ENCODE results near the gene PPP2R1A.

- TF ChIP-seq ZNF274 (IDR thresholded peaks at IDR 0.05; ENCODE audit: low read depth, low read length) (no peak), YY1 (IDR thresholded peaks at IDR 0.05; ENCODE audit: insufficient read depth, insufficient read length) (no peak), SUZ12 (IDR thresholded peaks at IDR 0.05; ENCODE audit: extremely low read depth, insufficient read depth, insufficient read length) (no peak)
Measured at GRCh38 chr19:52227980-52228379, 38.1 kb downstream of the PPP2R1A start.
